Fibroblast of skin of right biceps (primary cell): ENCODE measurements around the gene MYCN.

Experiments used
- DNase-seq: peaks from one replicate; pipeline ENCODE4 v3.0.0-alpha.2; 2013

MYCN gene

DNA sequence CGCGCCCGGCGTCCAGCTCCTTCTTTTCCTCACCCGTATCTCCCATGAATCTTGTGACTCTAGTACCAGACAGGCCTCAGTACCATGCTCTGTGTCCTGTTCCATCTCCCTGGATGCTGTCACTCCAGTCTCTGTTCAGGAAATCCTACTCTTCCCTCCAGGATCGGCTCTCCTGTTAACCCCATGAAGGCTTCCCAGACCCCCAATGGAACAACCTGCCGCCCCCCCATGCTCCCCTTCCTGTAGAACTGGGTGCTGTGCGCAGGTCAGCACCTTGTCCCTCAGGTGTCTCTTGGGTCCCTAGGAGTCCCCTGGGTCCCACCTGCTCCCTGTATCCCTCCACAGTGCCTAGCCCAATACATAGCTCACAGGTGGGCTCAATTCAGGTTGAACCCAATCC lies 41.3 kb downstream of the MYCN start:
- DNase-seq = no peak

DNA sequence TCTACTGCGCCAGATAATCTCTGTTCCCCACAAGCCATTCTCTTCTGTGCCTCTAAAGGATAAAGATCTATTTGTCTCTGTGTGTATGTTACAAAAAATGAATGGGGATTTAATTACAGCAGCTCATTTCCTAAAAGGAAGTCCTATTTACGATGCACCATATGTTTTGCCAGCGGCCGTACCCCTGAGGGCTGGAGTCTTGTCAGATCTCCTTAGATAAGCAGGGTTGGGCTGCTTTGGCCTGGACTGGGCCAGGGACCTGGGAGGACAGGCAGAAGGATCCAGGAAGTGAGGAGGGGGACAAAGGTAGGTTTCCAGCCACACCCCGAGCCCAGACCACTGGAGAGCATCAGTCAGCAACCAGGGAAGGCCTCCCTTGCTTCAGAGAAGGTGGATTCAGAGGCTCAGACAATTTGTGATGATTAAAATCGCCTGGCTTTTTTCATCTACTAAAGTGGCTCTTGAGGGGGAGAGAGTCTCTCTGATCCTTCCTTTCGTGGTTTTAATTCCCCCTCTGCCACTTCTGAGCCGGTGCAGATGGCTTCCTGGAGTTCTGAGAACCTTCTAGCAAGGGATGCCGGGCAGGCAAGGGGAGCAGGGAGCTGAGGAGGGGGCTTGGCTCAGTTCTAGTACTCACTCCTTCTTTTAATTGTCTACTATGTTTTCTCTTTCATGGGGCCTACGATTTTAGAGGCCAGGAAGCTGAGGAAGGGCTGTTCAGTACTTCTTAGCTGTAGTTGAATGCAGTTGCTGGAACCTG lies 42.1 kb downstream of the MYCN start:
- DNase-seq = no peak

DNA sequence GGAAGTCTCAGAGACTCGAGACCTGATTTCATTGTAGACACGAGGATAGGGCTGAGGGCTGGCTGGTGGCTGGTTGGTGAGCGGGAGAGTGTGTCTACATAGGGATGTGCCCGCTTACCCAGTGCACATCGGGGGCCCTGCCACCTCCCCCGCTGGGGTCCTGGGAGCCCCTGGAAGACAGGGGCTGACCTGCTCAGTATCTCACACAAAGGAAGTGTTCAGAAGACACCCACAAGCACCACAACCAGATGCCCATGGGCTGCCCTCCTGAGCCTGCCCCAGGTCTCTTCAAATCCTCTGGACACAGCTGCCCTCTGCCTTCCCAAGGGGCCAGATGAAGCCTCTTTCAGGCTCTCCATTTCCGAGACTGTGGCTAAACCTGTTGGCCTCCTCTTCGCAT lies 43.1 kb downstream of the MYCN start:
- DNase-seq = no peak

DNA sequence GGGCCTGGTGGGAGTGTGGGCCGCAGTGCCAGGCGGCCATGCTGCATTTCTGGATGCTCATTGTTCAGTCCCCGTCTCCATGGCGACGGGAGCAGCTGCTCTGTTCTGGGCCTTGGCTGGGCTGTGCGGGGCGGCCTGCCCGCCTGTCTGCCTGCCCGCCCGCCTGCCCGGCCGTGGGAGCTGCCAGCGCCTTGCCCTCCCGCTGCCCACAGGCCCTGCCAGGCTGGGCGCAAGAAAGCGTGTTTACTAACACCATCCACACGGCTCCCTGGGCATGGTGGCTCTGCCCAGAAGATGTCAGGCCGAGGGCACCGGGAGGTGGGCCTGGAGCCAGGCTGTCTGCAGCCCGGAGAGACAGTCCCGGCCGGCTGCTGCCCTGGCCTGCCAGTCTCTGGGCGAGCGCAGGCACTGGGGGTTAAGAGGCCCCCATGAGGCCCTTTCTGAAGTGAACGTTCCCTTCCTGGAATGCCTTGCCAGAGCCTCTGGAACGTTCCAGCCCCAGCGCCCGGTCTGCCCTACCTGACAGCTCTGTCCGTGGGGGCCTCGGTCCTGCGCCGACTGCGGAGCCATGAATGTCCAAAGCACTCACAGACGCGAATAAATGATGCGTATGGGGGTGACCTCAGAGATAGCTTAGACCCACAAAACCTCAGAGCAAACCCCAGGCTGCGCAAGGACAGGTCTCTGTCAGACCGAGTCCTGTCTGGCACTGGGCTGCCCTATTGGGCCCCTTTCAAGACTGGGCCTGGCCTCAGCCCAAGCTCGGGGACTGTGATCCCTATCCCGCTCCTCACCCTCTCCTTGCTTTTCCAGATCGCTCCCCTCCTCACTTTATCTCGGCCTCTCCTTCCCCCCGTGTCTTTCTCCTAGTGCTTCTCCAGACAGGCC lies 44.3 kb downstream of the MYCN start:
- no peak for DNase-seq

DNA sequence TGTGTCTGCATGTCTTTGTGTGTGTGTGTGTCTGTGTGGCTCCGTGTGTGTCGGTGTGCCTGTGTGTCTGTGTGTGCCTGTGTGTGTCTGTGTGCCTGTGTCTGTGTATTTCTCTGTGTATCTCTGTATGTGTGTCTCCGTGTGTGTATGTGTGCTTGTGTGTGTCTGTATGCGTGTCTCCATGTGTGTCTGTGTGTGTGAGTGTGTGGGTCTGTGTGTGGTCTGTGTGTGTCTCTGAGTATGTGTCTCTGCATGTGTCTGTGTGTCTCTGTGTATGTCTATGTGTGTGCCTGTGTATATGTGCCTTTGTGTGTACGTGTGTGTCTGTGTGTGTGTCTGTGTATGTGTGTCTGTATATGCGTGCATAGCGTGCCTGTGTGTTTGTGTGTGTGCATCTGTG lies 45.2 kb downstream of the MYCN start:
- no peak for DNase-seq

DNA sequence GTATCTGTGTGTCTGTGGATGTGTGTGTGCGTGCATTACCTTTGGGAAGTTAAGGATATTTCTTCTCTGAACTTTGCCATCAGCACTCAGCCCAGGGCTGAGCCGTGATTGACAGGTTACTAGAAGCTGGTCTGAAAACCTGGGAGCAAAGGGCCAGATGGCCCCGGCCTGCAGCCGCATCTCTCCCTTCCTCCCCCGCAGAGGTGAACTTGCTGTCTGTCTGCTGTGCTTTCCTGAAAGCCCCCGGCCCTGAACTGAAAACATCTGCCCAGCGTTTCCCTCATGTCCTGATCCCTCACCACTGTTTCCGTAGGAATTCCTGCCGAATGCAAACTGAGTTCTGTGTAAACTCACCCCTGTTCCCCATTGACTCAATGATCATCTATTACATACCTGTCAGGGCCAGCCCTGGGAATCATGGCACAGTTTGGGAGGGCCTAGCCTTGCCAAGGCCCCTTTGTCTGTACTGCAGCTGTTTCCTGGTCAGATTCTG lies 45.8 kb downstream of the MYCN start:
- DNase-seq = no peak

DNA sequence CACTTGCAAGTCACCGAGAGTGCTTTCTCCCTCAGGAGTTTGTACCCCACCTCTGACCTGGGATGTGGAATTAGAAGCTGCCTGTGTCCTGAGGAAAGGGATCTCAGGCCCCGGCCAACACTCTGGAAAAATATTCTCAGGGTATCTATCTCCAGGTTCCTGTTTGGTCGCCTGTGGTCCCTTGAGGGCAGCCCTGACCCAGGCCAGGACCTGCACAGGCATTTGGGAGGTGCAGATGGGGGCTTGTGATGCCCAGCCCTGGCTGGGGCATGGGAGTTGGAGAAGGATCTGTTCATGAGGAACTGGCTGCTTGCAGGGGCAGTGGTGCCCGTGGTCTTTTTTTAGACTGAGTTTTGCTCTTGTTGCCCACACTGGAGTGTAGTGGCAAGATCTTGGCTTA lies 46.3 kb downstream of the MYCN start:
- DNase-seq = no peak

DNA sequence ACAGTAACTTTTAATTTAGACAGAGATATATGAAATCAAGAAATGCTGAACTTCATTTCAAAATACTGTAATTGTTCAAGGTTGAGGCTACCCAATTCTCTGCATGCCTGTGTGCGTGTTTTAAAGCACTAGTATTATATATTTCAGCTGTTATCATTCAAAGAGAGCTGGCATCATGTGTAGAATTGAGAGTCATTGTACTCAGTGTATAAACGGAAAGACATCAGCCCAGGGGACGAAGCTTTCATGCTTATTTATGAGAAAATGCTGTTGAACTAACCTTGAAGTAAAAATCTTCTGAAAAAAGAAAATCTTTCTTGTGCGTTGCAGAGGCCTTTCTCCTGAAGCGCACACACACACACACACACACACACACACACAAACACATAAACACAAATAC lies 48.4 kb downstream of the MYCN start:
- DNase-seq = no peak

DNA sequence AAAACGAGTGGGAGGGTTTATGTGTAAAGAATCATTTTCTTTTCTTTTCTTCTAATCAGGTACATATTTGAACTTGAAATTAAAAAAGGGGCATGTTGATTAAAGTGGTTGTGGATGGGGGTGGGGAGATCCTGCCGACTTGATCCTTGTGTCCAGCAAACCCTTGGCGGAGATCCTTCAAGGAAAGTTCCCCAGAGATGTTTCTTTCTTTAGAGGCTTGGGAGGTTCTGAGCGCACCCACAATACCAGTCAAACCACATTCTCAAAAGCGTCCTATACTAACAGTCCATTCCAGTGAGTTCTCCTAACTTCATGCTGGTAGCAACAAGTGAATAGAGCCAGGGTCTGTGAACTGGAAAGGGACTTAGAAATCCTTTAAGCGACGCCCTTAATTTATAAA lies 49.2 kb downstream of the MYCN start:
- no peak for DNase-seq

DNA sequence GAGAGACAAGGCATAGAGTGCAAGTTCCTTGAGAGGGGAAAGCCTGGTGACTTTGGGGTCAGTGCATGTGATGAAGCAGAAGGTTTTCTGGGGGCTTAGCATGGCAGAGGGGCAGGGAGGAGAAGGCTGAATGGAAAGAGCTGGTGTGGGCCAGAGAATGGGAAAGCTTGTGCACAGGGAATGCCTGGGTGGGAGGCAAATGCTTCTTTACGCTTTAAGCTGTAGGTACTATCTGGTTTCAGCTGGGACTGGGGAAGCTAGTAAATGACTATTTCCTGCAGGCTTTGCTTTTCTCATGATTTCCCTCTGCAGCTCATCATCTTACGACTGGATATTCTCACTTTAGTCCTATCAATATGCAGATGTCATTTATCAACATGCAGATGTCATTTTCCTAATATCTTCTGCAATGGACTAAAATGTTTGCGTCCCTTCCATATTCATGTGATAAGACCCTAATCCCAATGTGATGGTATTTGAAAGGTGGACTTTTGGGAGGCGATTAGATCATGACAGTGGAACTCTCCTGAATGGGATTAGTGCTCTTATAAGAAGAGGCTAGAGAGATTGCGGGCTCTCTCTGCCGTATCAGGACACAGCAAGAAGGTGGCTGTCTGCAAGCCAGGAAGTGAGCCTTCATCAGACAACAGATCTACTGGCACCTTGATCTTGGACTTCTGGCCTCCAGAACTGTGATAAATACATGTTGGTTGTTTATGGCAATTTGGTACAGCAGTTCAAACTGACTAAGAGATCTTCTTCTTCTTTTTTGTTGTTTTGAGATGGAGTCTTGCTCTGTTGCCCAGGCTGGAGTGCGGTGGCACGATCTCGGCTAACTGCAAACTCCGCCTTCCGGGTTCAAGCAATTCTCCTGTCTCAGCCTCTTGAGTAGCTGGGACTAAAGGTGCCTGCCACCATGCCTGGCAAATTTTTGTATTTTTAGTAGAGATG lies 50.1 kb downstream of the MYCN start:
- DNase-seq = no peak

DNA sequence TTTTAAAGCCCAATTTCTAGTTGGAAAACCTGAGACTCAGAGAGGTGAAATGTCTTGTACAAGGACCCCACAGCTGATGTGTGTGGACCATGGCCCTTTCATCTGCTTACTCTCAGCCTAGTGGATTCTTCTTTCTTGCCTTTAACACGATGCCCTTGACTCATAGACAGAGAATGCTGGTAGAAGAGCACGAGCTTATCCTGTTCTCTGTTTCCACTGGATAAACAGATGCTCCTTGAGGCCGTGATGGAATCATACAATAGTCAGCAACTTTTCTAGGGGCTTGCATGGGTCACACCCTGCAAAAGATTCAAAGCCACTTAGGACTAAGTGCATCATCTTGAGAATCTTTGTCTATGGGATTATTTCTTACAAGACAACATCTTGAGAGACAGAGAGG lies 50.9 kb downstream of the MYCN start:
- no peak for DNase-seq

DNA sequence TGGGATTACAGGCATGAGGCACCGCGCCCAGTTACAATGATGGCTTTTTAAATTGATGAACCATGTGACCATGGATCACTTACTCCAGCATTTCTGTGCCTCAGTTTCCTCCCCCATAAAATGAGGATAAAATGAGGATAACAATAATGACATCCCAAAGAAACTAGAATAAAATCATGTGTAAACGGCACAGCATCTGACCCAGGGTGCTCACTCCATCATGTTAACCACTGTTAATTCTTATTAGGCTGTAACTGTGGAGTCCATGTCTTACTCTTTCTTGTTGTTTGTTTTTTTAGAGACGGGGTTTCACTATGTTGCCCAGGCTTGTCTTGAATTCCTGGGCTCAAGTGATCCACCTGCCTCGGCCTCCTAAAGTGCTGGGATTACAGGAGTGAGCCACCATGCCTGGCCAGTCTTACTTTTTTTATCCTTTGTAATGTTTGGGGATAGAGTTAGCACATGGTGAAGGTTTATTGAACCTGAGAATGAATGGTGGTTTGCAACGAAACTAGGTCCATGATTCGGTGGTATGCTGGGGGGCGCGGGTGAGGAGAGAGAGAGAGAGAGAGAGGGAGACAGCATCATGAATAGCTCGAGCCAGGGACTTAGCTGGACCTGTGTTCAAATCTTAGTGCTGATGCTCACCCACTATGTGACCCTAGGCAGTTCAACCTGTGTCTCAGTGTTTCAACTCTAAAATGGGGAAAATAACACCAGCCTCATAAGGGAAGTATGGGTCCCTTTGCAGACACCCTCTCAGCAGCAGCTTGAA lies 52.3 kb downstream of the MYCN start:
- no peak for DNase-seq

DNA sequence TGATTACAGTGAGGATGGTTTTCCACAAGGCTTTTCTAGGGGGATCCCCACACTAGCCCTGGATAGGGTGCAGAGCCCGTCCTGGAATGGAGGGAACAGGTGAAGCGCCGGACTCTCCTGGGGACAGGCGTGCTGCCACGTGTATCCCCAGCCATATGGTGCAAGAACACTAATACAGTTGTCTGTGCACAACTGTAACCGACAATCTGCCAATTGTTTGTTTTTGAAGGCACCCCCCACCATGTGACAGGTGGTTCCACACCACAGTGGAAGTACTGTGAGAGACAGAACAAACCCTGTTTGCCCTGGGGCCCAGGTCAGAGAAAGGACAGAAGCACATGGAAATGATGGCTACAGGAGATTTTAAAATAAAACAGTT lies 52.9 kb downstream of the MYCN start:
- no peak for DNase-seq

DNA sequence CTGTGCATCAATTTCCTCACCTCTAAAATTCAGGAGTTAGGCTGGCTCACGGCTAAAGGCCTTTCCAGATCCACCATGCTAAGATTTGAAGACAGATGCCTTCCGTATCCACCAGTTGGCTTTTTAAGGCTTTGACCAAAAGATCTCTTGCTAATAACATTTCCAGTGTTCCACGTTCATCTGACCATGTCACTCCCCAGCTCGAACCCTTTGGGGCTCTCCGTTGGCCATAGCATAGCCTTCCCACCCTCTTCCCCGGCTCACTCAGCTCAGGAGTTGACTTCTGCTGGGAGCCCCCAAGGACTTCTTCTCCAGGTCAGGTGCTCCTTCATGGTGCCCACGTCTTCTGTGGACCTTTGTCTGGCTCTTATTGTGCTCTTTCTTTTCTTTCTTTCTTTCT lies 53.3 kb downstream of the MYCN start:
- no peak for DNase-seq

DNA sequence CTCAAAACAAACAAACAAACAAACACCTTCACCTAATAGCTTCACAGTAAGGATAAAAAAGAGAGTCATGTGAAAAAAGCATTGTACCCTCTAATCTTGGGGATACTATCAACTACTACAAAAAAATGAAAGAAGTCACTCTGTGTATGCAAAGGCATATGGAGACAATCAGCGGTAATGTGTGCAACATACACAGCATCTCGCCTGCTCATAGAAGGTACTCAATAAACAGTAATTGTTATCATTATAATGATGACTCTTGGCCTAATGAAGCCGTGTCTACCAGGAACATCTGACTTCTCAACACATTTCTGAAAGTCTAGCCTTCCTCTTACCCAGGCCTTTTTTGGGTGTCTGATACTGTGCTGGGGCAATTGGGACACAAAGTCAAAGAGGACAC lies 55.3 kb downstream of the MYCN start:
- no peak for DNase-seq
